Measurements from ENCODE around the gene MBD5. TPM values are rescaled to one million over a fixed set of nuclear protein-coding genes. Genes with fewer than 3 reads are reported as not detected.

MBD5 gene
- total and polyA plus RNA-seq, 2 donors, result 16.5 to 134 TPM

DNA sequence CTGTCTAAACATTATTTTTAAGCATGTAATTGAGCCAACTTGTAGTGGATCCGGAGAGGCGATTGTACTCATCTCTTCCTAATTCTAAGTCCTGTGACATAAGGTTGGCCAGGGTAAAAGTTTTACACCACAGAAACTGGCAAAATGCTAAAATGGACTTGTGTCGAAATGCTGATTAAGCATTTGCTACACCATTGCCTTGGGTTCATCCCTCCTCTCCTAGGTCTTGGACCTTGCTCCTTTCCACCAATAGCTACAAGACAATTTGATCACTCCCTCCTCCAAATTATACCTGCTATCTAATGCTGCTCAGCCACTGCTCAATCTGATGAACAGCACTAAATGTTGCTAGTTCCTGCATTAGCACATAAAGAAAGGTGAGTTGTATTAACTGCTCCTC lies 491.0 kb downstream of the MBD5 start:
- no peaks in the 10 kb centered on the region for H3K36me3 ChIP-seq (ENCODE audit: insufficient read depth)
- DNase-seq (ENCODE audit: extremely low spot score), result no peak
- H3K4me1 ChIP-seq (ENCODE audit: insufficient read depth), result no peaks in the 10 kb centered on the region
- no peak overlapping the region for H3K4me3 ChIP-seq (ENCODE audit: low read depth, low read length)
- 72% methylated on average over 3 of the region's 3 CpGs for WGBS
- no peak overlapping the region for H3K27ac ChIP-seq (ENCODE audit: low read depth)

DNA sequence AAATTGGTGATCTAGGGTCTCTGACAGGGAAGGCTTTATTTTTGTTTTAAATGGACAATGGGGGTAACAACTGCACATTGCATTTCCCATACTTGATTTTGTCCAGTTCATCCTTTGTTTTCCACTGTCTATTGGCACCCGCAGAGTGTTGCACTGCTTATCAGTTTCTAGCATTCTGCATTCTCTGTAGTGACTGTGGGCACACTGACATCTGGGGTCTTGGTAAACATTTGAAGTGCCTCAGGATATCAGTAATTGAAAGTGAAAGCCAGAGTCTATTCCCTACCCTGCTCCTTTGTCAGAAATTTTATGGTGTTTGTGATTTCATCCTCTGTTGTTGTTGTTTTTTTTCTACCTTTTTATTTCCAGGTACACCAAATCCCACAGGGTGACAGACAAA lies 491.6 kb downstream of the MBD5 start:
- H3K36me3 ChIP-seq (ENCODE audit: insufficient read depth), result no peaks in the 10 kb centered on the region

DNA sequence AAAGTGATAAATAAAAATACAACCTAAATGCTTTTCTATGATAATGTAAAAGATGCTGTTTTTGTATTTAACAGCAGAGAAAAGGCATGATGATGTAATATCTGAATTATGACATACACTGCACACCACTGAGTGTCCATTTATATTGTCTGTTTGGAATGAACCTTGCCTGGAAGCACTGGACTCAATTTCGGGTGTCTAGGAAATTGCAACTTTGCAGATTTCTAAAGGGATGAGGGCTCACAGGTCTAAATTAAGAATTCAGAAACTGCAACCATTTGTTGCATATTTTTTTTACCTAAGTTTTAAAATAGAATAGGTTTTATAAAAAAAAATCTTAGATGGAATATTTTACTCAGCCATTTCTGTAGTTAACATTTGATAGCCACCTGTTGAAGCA lies 492.5 kb downstream of the MBD5 start:
- H3K4me3 ChIP-seq (ENCODE audit: low read depth, low read length), result no peak overlapping the region
- WGBS, result 94% methylated on average over 1 of the region's 1 CpG
- DNase-seq (ENCODE audit: extremely low spot score), result no peak
- no peaks in the 10 kb centered on the region for H3K36me3 ChIP-seq (ENCODE audit: insufficient read depth)
- no peak overlapping the region for H3K27ac ChIP-seq (ENCODE audit: low read depth)
- H3K4me1 ChIP-seq (ENCODE audit: insufficient read depth), result no peaks in the 10 kb centered on the region

More for the DNA sequence above, 491.6 kb downstream of the MBD5 start:
- Histone ChIP-seq H3K4me3 (ENCODE audit: low read depth, low read length) (no peak overlapping the region), H3K27ac (ENCODE audit: low read depth) (no peak overlapping the region), H3K4me1 (ENCODE audit: insufficient read depth) (no peaks in the 10 kb centered on the region)
- no peak for DNase-seq (ENCODE audit: extremely low spot score)
- 98% methylated on average over 1 of the region's 1 CpG for WGBS

DNA sequence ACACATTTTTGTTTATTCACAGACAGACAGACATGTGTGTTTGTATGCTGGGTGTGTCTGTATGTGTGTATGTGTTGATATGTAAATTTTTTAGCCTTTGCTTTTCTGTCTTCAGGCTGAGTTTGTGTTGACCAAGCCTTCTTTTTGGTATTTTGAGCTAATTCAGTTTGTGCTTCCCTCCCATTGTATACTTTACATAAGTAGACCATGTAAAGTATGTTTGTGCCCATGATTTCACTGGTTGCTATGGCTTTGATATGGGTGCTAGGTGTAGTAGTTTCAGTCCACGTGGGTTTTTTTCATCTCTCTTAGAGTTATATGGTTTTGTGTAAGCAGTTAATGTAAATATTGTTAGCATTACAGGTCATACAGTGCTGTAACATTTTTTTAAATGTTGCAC lies 494.2 kb downstream of the MBD5 start:
- H3K4me1 ChIP-seq (ENCODE audit: insufficient read depth), result no peaks in the 10 kb centered on the region
- no peak overlapping the region for H3K4me3 ChIP-seq (ENCODE audit: low read depth, low read length)
- WGBS, result 90% methylated on average over 1 of the region's 1 CpG
- no peaks in the 10 kb centered on the region for H3K36me3 ChIP-seq (ENCODE audit: insufficient read depth)
- no peak for DNase-seq (ENCODE audit: extremely low spot score)
- no peak overlapping the region for H3K27ac ChIP-seq (ENCODE audit: low read depth)

DNA sequence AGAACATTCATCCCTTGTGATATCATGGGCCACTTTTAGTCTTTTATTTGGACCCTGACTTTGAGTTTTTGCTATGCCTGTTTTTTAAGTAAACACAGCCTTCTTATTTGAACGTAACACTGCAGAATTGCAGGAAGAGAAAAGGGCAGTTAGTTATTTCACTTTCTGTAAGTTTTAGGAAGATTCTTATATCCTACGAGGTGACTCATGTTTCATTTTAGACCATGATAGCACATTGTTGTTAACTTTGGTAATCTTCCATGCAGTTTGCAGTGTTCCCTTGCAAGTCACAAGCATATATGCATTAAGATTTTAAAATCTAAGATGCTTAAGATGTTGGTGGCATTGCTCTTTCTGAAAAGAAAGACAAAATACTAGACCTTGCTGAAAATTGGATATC lies 495.1 kb downstream of the MBD5 start:
- no peak for DNase-seq (ENCODE audit: extremely low spot score)
- Histone ChIP-seq H3K27ac (ENCODE audit: low read depth) (no peak overlapping the region), H3K4me3 (ENCODE audit: low read depth, low read length) (no peak overlapping the region), H3K36me3 (ENCODE audit: insufficient read depth) (no peaks in the 10 kb centered on the region), H3K4me1 (ENCODE audit: insufficient read depth) (no peaks in the 10 kb centered on the region)
- 56% methylated on average over 2 of the region's 2 CpGs for WGBS

DNA sequence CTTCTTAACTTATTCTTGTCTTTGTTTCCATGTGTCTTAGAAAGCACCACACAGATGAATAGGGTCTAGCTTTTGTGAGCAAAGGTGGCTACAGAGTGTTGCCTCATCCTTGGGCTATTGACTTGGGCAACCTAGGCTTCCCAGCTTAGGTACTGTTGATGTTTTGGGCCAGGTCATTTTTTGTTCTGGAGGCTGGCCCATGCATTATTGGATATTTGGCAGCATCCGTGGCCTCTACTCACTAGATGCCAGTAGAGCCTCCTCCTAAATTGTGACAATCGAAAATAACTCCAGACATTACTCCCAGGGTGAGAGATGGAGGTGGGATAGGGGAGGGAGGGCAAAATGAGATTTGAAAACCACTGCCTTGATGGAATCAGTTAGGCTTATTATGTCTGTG lies 496.4 kb downstream of the MBD5 start:
- H3K27ac ChIP-seq (ENCODE audit: low read depth), result no peak overlapping the region
- WGBS, result 88% methylated on average over 2 of the region's 2 CpGs
- no peaks in the 10 kb centered on the region for H3K36me3 ChIP-seq (ENCODE audit: insufficient read depth)
- no peaks in the 10 kb centered on the region for H3K4me1 ChIP-seq (ENCODE audit: insufficient read depth)
- no peak for DNase-seq (ENCODE audit: extremely low spot score)
- no peak overlapping the region for H3K4me3 ChIP-seq (ENCODE audit: low read depth, low read length)

DNA sequence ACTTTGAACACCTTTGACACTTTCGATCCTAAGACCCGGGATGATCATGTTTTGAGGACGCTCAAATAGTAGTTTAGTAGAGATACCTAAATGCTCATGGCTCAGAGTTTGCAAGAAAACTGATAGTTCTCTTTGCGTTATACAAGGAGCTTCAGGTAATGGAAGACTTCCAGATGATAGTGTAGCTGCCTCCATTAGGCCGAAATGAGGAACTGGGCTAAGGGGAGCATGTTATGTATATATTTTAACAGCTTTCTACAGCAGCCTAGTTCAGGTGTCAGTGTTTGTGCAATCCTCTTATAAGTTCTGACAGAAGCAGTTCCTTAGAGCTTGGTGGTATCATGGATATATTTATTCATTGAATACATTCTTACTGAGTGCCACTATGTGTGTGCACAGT lies 496.9 kb downstream of the MBD5 start:
- no peak overlapping the region for H3K4me3 ChIP-seq (ENCODE audit: low read depth, low read length)
- WGBS, result 96% methylated on average over 5 of the region's 5 CpGs
- no peak for DNase-seq (ENCODE audit: extremely low spot score)
- no peak overlapping the region for H3K27ac ChIP-seq (ENCODE audit: low read depth)
- no peaks in the 10 kb centered on the region for H3K36me3 ChIP-seq (ENCODE audit: insufficient read depth)
- no peaks in the 10 kb centered on the region for H3K4me1 ChIP-seq (ENCODE audit: insufficient read depth)

DNA sequence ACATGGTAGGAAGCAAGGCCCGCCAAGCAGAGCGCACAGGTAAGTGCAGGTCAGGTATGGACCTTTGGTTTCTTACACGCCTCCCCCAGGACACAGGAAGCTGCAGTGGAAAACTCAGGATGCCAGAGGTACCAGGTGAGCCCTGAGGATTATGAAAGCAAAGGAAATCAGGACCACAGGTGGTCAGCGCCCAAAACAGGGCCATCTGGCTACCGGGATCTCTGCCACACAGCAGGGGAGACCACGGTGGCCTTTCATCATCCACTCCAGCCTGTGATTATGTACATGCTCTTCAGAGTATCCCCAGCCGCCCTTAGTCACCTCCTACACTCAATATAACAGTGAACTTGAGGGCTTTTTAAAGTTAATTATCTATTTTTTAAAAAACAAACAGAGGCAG lies 498.1 kb downstream of the MBD5 start:
- 90% methylated on average over 7 of the region's 7 CpGs for WGBS
- no peaks in the 10 kb centered on the region for H3K4me1 ChIP-seq (ENCODE audit: insufficient read depth)
- no peak for DNase-seq (ENCODE audit: extremely low spot score)
- H3K36me3 ChIP-seq (ENCODE audit: insufficient read depth), result no peaks in the 10 kb centered on the region
- H3K27ac ChIP-seq (ENCODE audit: low read depth), result no peak overlapping the region
- no peak overlapping the region for H3K4me3 ChIP-seq (ENCODE audit: low read depth, low read length)

DNA sequence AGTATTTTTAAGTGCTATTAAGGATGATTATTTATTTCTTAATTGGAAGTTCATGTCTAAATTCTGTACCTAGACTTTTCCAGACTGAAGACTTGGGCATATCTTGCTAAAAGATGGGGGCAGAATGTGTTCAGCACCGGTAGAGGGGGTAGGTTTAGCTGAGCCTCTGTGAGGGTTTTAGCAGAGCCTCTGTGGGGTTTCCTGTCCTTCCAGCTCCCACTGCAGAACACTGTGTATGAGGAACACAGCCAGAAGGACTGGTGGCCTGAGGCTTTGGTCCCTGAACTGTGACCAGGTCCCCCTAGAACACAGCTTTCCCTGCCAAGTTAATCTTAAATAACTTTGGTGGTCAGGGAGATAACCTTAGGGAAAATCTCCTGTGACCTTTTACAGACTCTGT lies 500.3 kb downstream of the MBD5 start:
- 57% methylated on average over 1 of the region's 1 CpG for WGBS
- DNase-seq (ENCODE audit: extremely low spot score), result no peak
- no peak overlapping the region for H3K4me3 ChIP-seq (ENCODE audit: low read depth, low read length)

DNA sequence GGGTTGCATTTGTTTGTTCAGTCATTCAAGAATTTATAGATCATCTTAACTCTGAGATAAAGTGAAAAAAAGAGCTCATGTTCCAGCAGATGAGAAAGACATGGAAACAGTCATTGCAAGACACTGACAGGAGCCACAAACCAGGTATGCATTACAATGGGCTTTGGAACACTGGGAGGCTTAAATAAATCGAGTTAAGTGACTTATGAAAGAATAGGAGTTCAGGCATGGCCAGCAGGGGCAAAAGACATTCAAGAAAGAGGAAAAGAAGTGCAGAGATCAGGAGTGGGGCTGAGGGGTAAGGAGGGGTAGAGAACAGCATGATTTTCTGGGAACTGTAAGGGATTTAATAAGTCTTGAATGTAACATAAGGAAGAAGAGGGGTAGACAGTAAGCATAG lies 502.4 kb downstream of the MBD5 start:
- Histone ChIP-seq H3K4me3 (ENCODE audit: low read depth, low read length) (no peak overlapping the region), H3K4me1 (ENCODE audit: insufficient read depth) (no peaks in the 10 kb centered on the region), H3K27ac (ENCODE audit: low read depth) (no peak overlapping the region), H3K36me3 (ENCODE audit: insufficient read depth) (no peaks in the 10 kb centered on the region)
- DNase-seq (ENCODE audit: extremely low spot score), result no peak
- WGBS, result 37% methylated on average over 1 of the region's 1 CpG

More for the DNA sequence above, 500.3 kb downstream of the MBD5 start:
- H3K27ac ChIP-seq (ENCODE audit: low read depth), result no peak overlapping the region
- no peaks in the 10 kb centered on the region for H3K36me3 ChIP-seq (ENCODE audit: insufficient read depth)
- no peaks in the 10 kb centered on the region for H3K4me1 ChIP-seq (ENCODE audit: insufficient read depth)

DNA sequence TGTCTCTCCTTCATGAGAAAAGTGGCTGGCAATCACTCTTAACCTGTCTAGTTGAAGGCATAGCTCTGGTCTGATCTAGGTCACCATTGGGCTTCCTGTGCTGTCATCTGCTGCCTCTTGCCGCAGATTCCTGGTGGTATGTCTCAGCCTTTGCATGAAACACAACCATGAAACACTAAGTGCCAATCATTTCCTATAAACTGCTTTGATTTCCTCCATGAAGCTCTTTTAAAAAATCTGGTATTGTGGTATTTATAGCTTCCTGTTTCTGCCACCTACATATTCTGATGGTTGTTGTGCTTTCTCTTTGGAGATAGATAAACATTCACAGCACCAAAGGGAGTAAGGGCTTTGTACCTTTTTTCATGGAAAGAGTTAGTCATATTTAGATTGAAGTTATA lies 503.6 kb downstream of the MBD5 start:
- DNase-seq (ENCODE audit: extremely low spot score), result no peak
- Histone ChIP-seq H3K36me3 (ENCODE audit: insufficient read depth) (no peaks in the 10 kb centered on the region), H3K27ac (ENCODE audit: low read depth) (no peak overlapping the region), H3K4me3 (ENCODE audit: low read depth, low read length) (no peak overlapping the region), H3K4me1 (ENCODE audit: insufficient read depth) (no peaks in the 10 kb centered on the region)
- WGBS, result 84% methylated on average over 1 of the region's 1 CpG

DNA sequence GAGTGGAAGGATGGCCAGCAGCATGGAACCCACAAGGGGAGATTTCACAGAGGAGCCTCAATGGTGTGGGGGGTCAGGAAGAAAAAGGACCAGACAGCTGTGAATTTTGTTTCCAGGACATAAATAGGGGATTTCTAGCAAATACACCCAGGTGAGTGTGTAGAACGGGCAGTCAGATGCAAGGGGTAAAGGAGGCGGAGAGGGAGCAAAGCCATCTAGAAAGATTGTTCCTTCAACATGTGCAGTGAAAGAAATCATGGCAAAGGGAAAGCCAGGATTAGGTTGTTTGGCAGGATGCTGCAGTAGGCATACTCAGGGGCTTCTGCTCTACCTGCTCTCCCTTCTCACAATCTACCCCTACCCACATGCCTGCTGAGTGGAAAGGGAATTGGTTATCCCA lies 504.2 kb downstream of the MBD5 start:
- H3K4me3 ChIP-seq (ENCODE audit: low read depth, low read length), result no peak overlapping the region
- no peak for DNase-seq (ENCODE audit: extremely low spot score)
- 94% methylated on average over 2 of the region's 2 CpGs for WGBS
- no peaks in the 10 kb centered on the region for H3K36me3 ChIP-seq (ENCODE audit: insufficient read depth)
- no peaks in the 10 kb centered on the region for H3K4me1 ChIP-seq (ENCODE audit: insufficient read depth)
- no peak overlapping the region for H3K27ac ChIP-seq (ENCODE audit: low read depth)

DNA sequence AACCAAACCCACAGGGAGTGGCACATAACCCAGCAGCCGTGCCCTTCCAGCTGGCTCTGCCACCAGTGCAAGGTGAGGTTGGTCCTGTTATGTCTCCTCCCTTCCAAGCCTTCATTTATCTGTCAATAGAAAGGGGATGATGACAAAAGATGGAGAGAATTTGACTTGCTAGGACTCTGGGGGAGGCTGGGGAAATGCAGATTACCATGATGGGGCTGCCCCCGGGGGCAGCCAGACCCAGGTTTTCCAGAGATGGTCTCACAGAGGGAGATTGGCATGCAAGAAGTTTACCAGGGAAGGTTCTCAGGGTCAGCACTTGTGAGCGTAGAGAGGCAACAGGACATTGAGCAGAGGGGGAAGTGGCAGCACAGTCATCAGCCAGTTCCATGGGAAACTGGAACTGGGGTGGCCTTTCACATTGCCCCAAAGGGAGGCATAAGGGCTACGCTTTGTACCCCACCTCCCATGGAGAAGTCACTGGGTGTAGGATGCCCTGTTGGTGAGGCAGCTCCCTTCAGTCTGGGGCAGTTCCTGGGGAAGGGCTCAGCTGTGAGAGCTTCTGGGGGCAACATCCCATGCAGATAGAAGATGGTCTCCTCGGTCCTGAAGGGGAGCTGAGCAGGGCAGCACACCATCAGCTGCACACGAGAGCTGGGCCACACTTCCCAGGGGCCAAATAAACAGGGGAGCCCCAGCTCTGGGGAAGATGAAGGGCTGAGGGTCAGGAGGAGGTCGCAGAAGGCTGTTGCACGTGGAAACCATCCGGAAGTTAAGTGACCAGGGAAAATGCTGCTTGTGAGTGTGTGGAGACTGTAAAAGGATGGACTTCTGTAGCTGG lies 505.8 kb downstream of the MBD5 start:
- no peaks in the 10 kb centered on the region for H3K4me1 ChIP-seq (ENCODE audit: insufficient read depth)
- DNase-seq (ENCODE audit: extremely low spot score), result no peak
- H3K36me3 ChIP-seq (ENCODE audit: insufficient read depth), result no peaks in the 10 kb centered on the region
- H3K27ac ChIP-seq (ENCODE audit: low read depth), result no peak overlapping the region
- H3K4me3 ChIP-seq (ENCODE audit: low read depth, low read length), result no peak overlapping the region
- WGBS, result 63% methylated on average over 9 of the region's 9 CpGs

DNA sequence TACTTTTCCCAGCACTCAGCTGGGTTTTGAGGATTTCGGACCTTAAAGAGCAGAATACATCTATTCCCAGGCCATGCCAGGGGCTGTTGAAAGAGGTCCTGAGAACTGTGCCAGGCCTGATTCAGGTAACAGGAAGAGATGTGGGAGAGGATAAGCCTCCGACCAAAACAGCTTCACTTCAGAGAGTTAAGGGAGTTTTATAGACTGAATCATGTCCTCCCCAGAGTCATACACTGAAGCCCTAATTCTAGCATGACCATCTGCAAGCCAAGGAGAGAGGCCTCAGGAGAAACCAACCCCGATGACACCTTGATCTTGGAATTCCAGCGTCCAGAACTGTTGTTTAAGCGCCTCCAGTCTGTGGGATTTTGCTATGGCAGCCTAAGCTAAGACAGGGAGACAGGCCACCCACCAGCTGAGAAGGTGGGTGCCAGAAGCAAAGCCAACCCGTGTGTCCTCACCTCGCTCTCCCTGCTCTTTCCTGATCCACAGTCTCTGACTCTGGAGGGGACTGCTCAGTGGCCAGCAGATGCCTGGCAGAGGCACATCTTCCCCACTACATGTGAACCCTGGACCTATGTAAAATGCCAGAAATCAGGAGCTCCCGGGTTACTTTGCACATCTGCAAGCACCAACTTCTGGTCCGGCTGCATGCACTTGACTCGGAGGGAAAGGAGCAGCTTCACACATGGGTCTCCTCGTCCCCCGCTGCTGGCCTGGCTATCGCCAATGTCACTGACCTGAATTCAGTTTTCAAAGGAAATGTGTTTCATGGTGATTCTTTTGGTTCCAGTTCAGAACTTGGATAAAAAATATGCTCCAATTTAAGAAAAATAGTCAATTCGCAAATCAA lies 506.8 kb downstream of the MBD5 start:
- 79% methylated on average over 14 of the region's 14 CpGs for WGBS
- no peak for DNase-seq (ENCODE audit: extremely low spot score)
- Histone ChIP-seq H3K27ac (ENCODE audit: low read depth) (no peak overlapping the region), H3K4me1 (ENCODE audit: insufficient read depth) (no peaks in the 10 kb centered on the region), H3K4me3 (ENCODE audit: low read depth, low read length) (no peak overlapping the region), H3K36me3 (ENCODE audit: insufficient read depth) (no peaks in the 10 kb centered on the region)

All from urinary bladder (tissue), 4 donors.